Measurements from ENCODE around the gene RNF133. TPM values are rescaled to one million over a fixed set of nuclear protein-coding genes. Genes with fewer than 3 reads are reported as not detected.

Gene RNF133
- total RNA-seq (under 1 TPM; 0.21 to 0.39 (median 0.24) TPM), polyA plus RNA-seq (0.05 TPM)
- long read RNA-seq, donor 1, result 0 reads
- long read RNA-seq, donor 2, result 0 reads
- long read RNA-seq, donor 3, result 0 reads
- long read RNA-seq, donor 4, result 0 reads

- H3K9me3 ChIP-seq (ENCODE audit: control insufficient read depth, low read length), result no peaks in the 10 kb centered on the region
- DNase-seq (no peak), ATAC-seq (no peak)
- no peak within 1 kb of the TSS for H3K4me3 ChIP-seq (ENCODE audit: low read length)
- H3K27me3 ChIP-seq (ENCODE audit: control insufficient read depth, insufficient read depth), result no peaks in the 10 kb centered on the region
- intact Hi-C loops (cut with DNase I), result loop anchor here in 1 of 4 donors (2.0 kb wide), 1 partner anchor 30 kb away; no protein-coding TSS in a partner anchor
- H3K27ac ChIP-seq (ENCODE audit: low read length), result no peak within 1 kb of the TSS
- H3K4me1 ChIP-seq (ENCODE audit: control insufficient read depth, insufficient read depth, low read length), result peaks cover 5% of the 10 kb centered on the region
Measured at GRCh38 chr7:122699017-122699416, at the start of gene RNF133. Gene RNF133 (minus strand): TSS chr7:122699117. CDS start chr7:122698918, 199 bp downstream.

- Histone ChIP-seq H3K4me3 (ENCODE audit: low read length) (no peak overlapping the region), H3K27me3 (ENCODE audit: control insufficient read depth, insufficient read depth) (no peaks in the 10 kb centered on the region), H3K9me3 (ENCODE audit: control insufficient read depth, low read length) (no peaks in the 10 kb centered on the region), H3K4me1 (ENCODE audit: control insufficient read depth, insufficient read depth, low read length) (no peaks in the 10 kb centered on the region), H3K27ac (ENCODE audit: low read length) (no peak overlapping the region)
- DNase-seq, result no peak
- intact Hi-C loops (cut with DNase I), result no loop called here
- 84% methylated on average over 2 of the region's 2 CpGs for WGBS
- no peak for ATAC-seq
Measured at GRCh38 chr7:122748195-122748594, 49.3 kb upstream of the RNF133 start.

DNA sequence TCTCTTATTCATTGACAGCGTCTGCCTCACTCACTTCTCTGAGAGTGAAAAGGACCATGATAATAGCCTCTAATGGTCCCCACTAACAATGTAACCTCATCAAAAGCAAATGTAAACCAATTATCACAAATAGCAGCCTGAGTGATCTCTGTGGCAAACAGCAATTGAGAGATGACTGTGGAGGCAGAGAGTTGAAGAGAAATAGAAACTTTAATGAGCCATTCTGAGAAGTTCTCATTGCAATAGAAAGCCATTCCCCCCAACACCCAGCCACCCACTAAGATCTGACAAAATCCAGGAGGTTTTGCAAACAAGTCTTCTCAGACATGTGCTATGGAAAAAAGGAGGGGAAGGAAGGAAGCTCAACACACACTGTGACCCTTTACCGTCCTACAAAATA is 48.0 kb upstream of the RNF133 start:
- no peak overlapping the region for H3K4me3 ChIP-seq (ENCODE audit: low read length)
- no peaks in the 10 kb centered on the region for H3K27me3 ChIP-seq (ENCODE audit: control insufficient read depth, insufficient read depth)
- intact Hi-C loops (cut with DNase I), result no loop called here
- no peak overlapping the region for H3K27ac ChIP-seq (ENCODE audit: low read length)
- DNase-seq (no peak), ATAC-seq (no peak)
- 70% methylated on average over 2 of the region's 2 CpGs for WGBS
- H3K4me1 ChIP-seq (ENCODE audit: control insufficient read depth, insufficient read depth, low read length), result no peaks in the 10 kb centered on the region
- H3K9me3 ChIP-seq (ENCODE audit: control insufficient read depth, low read length), result no peaks in the 10 kb centered on the region

DNA sequence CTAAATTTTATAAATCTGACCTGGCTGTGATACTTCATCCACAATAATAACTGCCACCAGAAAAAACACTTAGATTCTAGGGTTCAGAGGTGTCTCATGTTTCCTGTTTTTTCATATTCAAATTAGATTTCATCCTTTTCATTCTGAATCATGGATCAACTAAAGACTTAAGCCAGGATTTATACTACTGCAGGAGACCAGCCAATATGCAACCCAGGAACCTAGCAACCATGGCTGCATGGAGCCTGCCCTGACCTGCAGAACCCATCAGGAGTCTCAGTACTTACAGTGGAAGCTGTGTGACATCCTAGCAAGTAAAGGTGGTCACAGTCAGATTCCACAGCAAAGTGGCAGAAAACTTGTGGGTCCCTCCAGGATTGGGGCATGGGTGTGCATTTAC is 44.3 kb upstream of the RNF133 start:
- no peaks in the 10 kb centered on the region for H3K4me1 ChIP-seq (ENCODE audit: control insufficient read depth, insufficient read depth, low read length)
- no peaks in the 10 kb centered on the region for H3K9me3 ChIP-seq (ENCODE audit: control insufficient read depth, low read length)
- no peaks in the 10 kb centered on the region for H3K27me3 ChIP-seq (ENCODE audit: control insufficient read depth, insufficient read depth)
- intact Hi-C loops (cut with DNase I), result no loop called here
- DNase-seq (no peak), ATAC-seq (no peak)
- H3K4me3 ChIP-seq (ENCODE audit: low read length), result no peak overlapping the region
- no peak overlapping the region for H3K27ac ChIP-seq (ENCODE audit: low read length)

DNA sequence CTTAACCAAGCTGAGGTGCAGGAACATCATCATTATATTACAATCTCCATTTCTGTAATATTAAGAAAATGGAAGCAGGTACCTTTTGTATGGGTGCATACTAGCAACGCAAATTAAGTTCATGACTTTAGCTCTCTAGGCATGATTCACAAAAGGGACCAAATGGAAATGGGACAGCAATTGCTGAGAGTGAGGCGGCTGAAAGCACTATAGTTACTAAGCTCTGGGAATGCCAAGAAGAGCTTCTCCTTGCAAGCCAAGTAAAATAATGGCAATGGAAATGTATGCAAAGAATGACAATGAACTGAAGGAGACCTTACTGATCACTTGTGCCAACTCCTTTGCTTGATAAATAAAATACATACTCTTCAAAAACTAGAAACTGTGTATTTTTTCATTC is 40.0 kb upstream of the RNF133 start:
- no peak for ATAC-seq
- intact Hi-C loops (cut with DNase I), result no loop called here
- Histone ChIP-seq H3K27ac (ENCODE audit: low read length) (no peak overlapping the region), H3K4me1 (ENCODE audit: control insufficient read depth, insufficient read depth, low read length) (no peaks in the 10 kb centered on the region), H3K9me3 (ENCODE audit: control insufficient read depth, low read length) (no peaks in the 10 kb centered on the region), H3K27me3 (ENCODE audit: control insufficient read depth, insufficient read depth) (no peaks in the 10 kb centered on the region), H3K4me3 (ENCODE audit: low read length) (no peak overlapping the region)
- DNase-seq, result no peak
- 68% methylated on average over 2 of the region's 2 CpGs for WGBS

DNA sequence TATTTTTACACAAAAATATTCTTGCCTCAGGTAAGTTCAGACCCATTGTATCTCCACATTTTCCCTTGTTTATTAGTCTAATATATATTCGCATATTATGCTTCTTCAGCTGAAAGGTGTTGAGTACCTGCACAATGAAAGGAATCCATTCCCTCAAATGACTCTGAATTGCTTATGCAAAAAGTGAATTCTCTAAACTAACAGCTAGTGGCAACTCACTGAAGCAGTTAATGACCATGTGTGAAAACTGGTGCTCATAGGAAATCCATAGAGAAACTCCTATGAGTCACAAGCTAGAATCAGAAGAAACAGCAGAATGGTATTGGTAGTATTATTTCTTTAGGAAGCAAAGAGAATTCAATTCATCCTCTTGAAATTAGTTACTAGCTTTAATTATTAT is 37.3 kb upstream of the RNF133 start:
- no peak for ATAC-seq
- H3K4me1 ChIP-seq (ENCODE audit: control insufficient read depth, insufficient read depth, low read length), result no peaks in the 10 kb centered on the region
- no peaks in the 10 kb centered on the region for H3K9me3 ChIP-seq (ENCODE audit: control insufficient read depth, low read length)
- intact Hi-C loops (cut with DNase I), result no loop called here
- no peaks in the 10 kb centered on the region for H3K27me3 ChIP-seq (ENCODE audit: control insufficient read depth, insufficient read depth)
- DNase-seq, result no peak
- 90% methylated on average over 1 of the region's 1 CpG for WGBS
- H3K4me3 ChIP-seq (ENCODE audit: low read length), result no peak overlapping the region
- no peak overlapping the region for H3K27ac ChIP-seq (ENCODE audit: low read length)

DNA sequence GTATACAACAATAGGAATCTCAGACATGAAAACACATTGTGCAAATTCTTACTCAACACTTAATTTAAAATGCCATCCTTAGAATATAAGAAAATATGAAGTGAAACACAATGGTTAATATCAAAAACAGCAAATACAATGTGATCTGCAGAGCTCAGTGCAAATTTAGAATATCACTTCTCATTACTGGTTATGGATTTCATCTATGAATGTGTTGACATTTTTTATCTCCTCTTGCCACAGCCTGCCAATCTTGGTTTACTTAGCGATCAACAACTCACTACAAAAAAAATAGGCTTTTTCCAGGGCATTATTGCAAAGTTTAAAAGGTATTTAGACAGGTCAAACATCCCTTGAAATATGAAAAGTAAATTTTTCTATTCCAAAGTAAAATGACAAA is 28.8 kb upstream of the RNF133 start:
- WGBS, result 40% methylated on average over 1 of the region's 1 CpG
- no peaks in the 10 kb centered on the region for H3K27me3 ChIP-seq (ENCODE audit: control insufficient read depth, insufficient read depth)
- H3K9me3 ChIP-seq (ENCODE audit: control insufficient read depth, low read length), result no peaks in the 10 kb centered on the region
- intact Hi-C loops (cut with DNase I), result no loop called here
- H3K4me3 ChIP-seq (ENCODE audit: low read length), result no peak overlapping the region
- no peak for ATAC-seq
- no peak overlapping the region for H3K27ac ChIP-seq (ENCODE audit: low read length)
- DNase-seq, result no peak
- H3K4me1 ChIP-seq (ENCODE audit: control insufficient read depth, insufficient read depth, low read length), result peaks cover 2% of the 10 kb centered on the region

DNA sequence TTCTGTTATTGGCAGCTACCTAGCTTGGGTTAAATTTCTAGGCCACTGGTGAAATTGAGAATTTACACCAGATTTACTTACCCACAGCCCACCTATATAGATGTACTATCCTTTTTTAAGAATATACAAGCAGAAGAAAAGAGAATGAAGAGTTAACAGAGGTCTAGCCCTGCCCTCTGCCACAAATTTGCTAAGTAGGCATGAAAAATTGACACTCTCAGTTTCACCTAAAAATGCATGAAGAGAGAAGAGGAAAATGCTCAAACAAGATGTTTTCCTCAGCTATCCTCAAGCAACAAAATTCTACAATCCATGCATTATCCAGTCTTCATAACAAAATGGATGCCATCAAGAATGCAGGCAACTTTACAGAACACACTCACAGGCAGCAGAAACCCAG is 28.4 kb upstream of the RNF133 start:
- H3K27me3 ChIP-seq (ENCODE audit: control insufficient read depth, insufficient read depth), result no peaks in the 10 kb centered on the region
- H3K27ac ChIP-seq (ENCODE audit: low read length), result no peak overlapping the region
- H3K4me1 ChIP-seq (ENCODE audit: control insufficient read depth, insufficient read depth, low read length), result peaks cover 2% of the 10 kb centered on the region
- intact Hi-C loops (cut with DNase I), result no loop called here
- DNase-seq (no peak), ATAC-seq (no peak)
- H3K4me3 ChIP-seq (ENCODE audit: low read length), result no peak overlapping the region
- H3K9me3 ChIP-seq (ENCODE audit: control insufficient read depth, low read length), result no peaks in the 10 kb centered on the region

DNA sequence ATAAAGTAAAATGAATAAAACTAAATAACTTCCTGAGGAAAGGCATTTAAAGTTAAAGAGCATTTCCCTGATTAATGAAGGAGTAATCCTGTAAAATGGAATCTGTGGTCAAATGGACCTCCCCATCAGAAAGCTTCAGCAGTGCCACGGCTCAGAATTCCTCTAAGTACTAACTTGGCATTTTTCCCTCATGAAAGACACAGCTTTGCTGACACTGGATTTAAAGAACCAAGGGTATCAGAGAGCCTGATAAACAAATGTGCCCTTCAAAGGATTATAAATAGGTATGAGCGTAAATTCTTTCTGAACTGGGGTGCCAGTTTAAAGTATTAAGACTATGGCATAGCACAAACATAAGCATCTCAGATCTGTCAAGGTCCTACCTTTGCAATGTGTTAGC is 28.0 kb upstream of the RNF133 start:
- 57% methylated on average over 2 of the region's 2 CpGs for WGBS
- DNase-seq (no peak), ATAC-seq (no peak)
- intact Hi-C loops (cut with DNase I), result no loop called here
- H3K27ac ChIP-seq (ENCODE audit: low read length), result no peak overlapping the region
- H3K9me3 ChIP-seq (ENCODE audit: control insufficient read depth, low read length), result no peaks in the 10 kb centered on the region
- H3K4me3 ChIP-seq (ENCODE audit: low read length), result no peak overlapping the region
- no peaks in the 10 kb centered on the region for H3K27me3 ChIP-seq (ENCODE audit: control insufficient read depth, insufficient read depth)
- H3K4me1 ChIP-seq (ENCODE audit: control insufficient read depth, insufficient read depth, low read length), result peaks cover 2% of the 10 kb centered on the region

DNA sequence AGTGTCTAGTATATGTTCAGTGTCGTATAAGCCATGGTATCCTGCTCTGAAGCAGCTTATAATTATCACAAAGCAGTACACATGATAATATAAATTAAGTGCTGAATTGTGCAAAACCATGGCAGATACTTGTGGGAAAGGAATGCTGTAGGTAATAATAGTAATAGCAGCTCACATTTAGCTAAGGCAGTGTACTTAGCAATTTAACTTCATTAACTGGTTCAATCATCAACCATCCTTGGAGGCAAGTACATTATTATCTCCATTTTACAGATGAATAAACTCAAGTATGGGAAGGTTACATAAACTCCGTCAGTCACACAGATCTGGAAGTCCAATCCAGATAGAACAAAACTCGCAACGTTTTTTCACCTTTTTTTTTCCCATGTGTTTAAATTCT is 25.4 kb upstream of the RNF133 start:
- 84% methylated on average over 4 of the region's 4 CpGs for WGBS
- intact Hi-C loops (cut with DNase I), result no loop called here
- ATAC-seq (no peak), DNase-seq (no peak)
- Histone ChIP-seq H3K27me3 (ENCODE audit: control insufficient read depth, insufficient read depth) (no peaks in the 10 kb centered on the region), H3K9me3 (ENCODE audit: control insufficient read depth, low read length) (no peaks in the 10 kb centered on the region), H3K27ac (ENCODE audit: low read length) (no peak overlapping the region), H3K4me3 (ENCODE audit: low read length) (no peak overlapping the region), H3K4me1 (ENCODE audit: control insufficient read depth, insufficient read depth, low read length) (peaks cover 2% of the 10 kb centered on the region)

DNA sequence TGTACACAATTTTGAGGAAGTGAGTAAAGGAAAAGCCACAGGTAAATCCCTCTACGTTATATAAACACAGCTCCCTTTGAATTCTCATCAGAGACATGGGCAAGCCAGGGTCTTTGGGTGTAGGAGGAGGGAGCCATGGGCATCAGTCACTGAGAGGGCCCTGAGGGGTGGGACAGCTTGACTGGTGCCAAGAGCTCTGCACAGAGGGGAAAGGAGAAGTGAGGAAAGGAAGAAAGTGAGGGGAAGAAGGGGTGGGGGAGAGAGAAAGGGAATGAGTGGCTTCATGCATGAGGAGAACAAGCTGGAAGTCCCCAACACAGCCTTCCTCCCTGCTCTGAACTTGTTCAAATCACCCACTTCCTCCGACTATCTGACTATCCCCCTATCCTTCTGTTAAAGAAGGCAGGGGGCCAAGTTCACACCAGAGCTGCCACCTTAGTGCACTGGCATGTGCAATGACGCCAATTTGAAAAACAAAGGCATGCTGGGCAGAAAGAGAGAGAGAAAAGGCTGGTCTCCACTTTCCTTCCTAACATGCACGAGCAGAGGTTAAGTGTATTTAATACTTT is 20.2 kb upstream of the RNF133 start:
- 67% methylated on average over 4 of the region's 4 CpGs for WGBS
- H3K9me3 ChIP-seq (ENCODE audit: control insufficient read depth, low read length), result no peaks in the 10 kb centered on the region
- H3K27me3 ChIP-seq (ENCODE audit: control insufficient read depth, insufficient read depth), result no peaks in the 10 kb centered on the region
- H3K4me3 ChIP-seq (ENCODE audit: low read length), result no peak overlapping the region
- no peak overlapping the region for H3K27ac ChIP-seq (ENCODE audit: low read length)
- DNase-seq (no peak), ATAC-seq (no peak)
- peaks cover 2% of the 10 kb centered on the region for H3K4me1 ChIP-seq (ENCODE audit: control insufficient read depth, insufficient read depth, low read length)
- intact Hi-C loops (cut with DNase I), result no loop called here

Measured in right cardiac atrium (tissue), 5 donors.